ENCODE data around the gene GH2.

DNA sequence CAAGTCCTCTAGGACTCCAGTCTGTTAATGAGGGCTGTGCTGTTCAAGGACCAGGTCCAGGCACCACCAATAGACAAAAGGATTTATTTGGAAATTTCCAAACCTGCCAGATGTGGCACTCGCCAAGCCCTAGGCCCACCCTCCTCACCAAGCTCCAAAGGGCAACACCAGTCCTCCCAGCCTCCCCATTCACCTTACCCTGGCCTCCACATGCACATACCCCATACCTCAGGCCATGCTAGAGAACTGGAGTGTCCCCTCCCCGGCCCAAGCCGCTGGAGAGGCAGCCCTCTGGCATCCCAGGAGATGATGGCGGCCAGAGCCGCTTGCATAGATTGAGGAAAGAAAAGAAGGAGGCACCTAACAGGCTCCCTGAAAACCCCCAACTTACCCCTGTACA, 49.7 kb downstream of the GH2 start:
- TF ChIP-seq, protein P1, sequence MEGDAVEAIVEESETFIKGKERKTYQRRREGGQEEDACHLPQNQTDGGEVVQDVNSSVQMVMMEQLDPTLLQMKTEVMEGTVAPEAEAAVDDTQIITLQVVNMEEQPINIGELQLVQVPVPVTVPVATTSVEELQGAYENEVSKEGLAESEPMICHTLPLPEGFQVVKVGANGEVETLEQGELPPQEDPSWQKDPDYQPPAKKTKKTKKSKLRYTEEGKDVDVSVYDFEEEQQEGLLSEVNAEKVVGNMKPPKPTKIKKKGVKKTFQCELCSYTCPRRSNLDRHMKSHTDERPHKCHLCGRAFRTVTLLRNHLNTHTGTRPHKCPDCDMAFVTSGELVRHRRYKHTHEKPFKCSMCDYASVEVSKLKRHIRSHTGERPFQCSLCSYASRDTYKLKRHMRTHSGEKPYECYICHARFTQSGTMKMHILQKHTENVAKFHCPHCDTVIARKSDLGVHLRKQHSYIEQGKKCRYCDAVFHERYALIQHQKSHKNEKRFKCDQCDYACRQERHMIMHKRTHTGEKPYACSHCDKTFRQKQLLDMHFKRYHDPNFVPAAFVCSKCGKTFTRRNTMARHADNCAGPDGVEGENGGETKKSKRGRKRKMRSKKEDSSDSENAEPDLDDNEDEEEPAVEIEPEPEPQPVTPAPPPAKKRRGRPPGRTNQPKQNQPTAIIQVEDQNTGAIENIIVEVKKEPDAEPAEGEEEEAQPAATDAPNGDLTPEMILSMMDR (IDR thresholded peaks at IDR 0.05; ENCODE audit: poor library complexity, severe bottlenecking) = no peak
- TF ChIP-seq EZH2 (IDR thresholded peaks at IDR 0.05; ENCODE audit: borderline replicate concordance, insufficient read depth, low read length, poor library complexity, severe bottlenecking) = no peak
- no peak for TF ChIP-seq REST (IDR thresholded peaks at IDR 0.05; ENCODE audit: borderline replicate concordance)
- TF ChIP-seq EP300 (conservative IDR thresholded peaks at IDR 0.05; ENCODE audit: poor library complexity, severe bottlenecking) = no peak
- no peak for TF ChIP-seq RAD21 (conservative IDR thresholded peaks at IDR 0.05)
- TF ChIP-seq POLR2AphosphoS5 (IDR thresholded peaks at IDR 0.05) = no peak
- TF ChIP-seq MXI1 (conservative IDR thresholded peaks at IDR 0.05; ENCODE audit: poor library complexity, severe bottlenecking) = no peak
- TF ChIP-seq TAF1 (IDR thresholded peaks at IDR 0.05; ENCODE audit: low read depth) = no peak

Measured in neural cell (in vitro differentiated cells).